Caco-2 (cell line): ENCODE results near the gene ATP8B1. TPM values are rescaled to one million over a fixed set of nuclear protein-coding genes. Genes with fewer than 3 reads are reported as not detected.

Experiments used
- BruUV-seq: library from RNA; stranded (reverse); fragments of 400-500 nt; replicated peaks from 2 replicates; lab custom pipeline; 2021; lab: Mats Ljungman, UMichigan
- CTCF ChIA-PET: fragments of 300-600 bp; sonication (Branson Sonifier 250); formaldehyde crosslinking; loops from one replicate; lab custom pipeline; 2022; ENCODE audit warnings: antibody characterized with exemption; lab: Charles Lee
- POLR2A ChIA-PET: fragments of 300-600 bp; sonication (Branson Sonifier 250); formaldehyde crosslinking; loops from one replicate; lab custom pipeline; 2022; ENCODE audit warnings: antibody characterized with exemption; lab: Charles Lee
- DNase-seq, 2 experiments: peaks; one replicate each; pipeline versions ENCODE4 v3.0.0 to v3.0.0-alpha.2; 2020 to 2022
- H3K27me3 ChIP-seq: replicated peaks from 2 replicates; pipeline ENCODE4 v1.6.0; 2011; ENCODE audit warnings: low read length; ENCODE audit not compliant: control insufficient read depth, insufficient read depth
- H3K36me3 ChIP-seq: 2 replicates; pipeline ENCODE4 v1.5.1; 2011; ENCODE audit warnings: low read length; ENCODE audit not compliant: control insufficient read depth, insufficient read depth
- H3K4me1 ChIP-seq: fragments of 250-450 bp; sonication (Bioruptor Pico); 2 replicates; pipeline ENCODE4 v1.5.1; 2020; ENCODE audit warnings: mild to moderate bottlenecking
- H3K4me3 ChIP-seq: 2 replicates; pipeline ENCODE4 v1.5.1; 2011; ENCODE audit warnings: low read depth, mild to moderate bottlenecking, control low read depth, low read length
- H3K9me3 ChIP-seq: fragments of 250-450 bp; sonication (Bioruptor Pico); 2 replicates; pipeline ENCODE4 v1.5.1; 2020; ENCODE audit warnings: mild to moderate bottlenecking, moderate library complexity
- H3K27ac Mint-ChIP-seq: one replicate; pipeline ENCODE4 v1.8.0; 2022; ENCODE audit warnings: mixed read lengths; ENCODE audit not compliant: unreplicated experiment
- H3K27me3 Mint-ChIP-seq: one replicate; pipeline ENCODE4 v1.8.0; 2022; ENCODE audit warnings: mixed read lengths; ENCODE audit not compliant: insufficient read depth, unreplicated experiment
- H3K36me3 Mint-ChIP-seq: one replicate; pipeline ENCODE4 v1.8.0; 2022; ENCODE audit warnings: mild to moderate bottlenecking, mixed read lengths; ENCODE audit not compliant: insufficient read depth, unreplicated experiment
- H3K4me1 Mint-ChIP-seq: one replicate; pipeline ENCODE4 v1.8.0; 2022; ENCODE audit warnings: low read depth, mixed read lengths; ENCODE audit not compliant: unreplicated experiment
- H3K4me3 Mint-ChIP-seq: one replicate; pipeline ENCODE4 v1.8.0; 2022; ENCODE audit warnings: mild to moderate bottlenecking, moderate library complexity, mixed read lengths; ENCODE audit not compliant: unreplicated experiment
- H3K9me3 Mint-ChIP-seq: one replicate; pipeline ENCODE4 v1.8.0; 2022; ENCODE audit warnings: mixed read lengths; ENCODE audit not compliant: unreplicated experiment
- intact Hi-C: fragments of 100-400 bp; cut with micrococcal nuclease; formaldehyde crosslinking; loops from one replicate; pipeline ENCODE4 v1.10.0; 2022; ENCODE audit not compliant: unreplicated experiment
- total RNA-seq: library from RNA; stranded (reverse); gene quantifications from 2 replicates; pipeline ENCODE4 v1.2.3, GENCODE V29; 2022
- TF ChIP-seq, protein P1 (sequence below), 2 experiments: fragments of 200-600 bp in 1 of 2; IDR thresholded peaks; 1 replicate in 1 of 2; 2 replicates in 1 of 2; pipeline versions ENCODE4 v1.5.1 to v1.8.0; 2011 to 2022; ENCODE audit warnings: antibody characterized with exemption in 1 of 2, control low read depth in 1 of 2, inconsistent platforms in 1 of 2, low read depth in 1 of 2, low read length in 1 of 2, mild to moderate bottlenecking in 1 of 2, moderate library complexity in 1 of 2; ENCODE audit not compliant: insufficient read depth in 1 of 2, severe bottlenecking in 1 of 2, unreplicated experiment in 1 of 2

The ATP8B1 gene
- total RNA-seq, 1 experiment from 2014 or later = 31.6 TPM

DNA sequence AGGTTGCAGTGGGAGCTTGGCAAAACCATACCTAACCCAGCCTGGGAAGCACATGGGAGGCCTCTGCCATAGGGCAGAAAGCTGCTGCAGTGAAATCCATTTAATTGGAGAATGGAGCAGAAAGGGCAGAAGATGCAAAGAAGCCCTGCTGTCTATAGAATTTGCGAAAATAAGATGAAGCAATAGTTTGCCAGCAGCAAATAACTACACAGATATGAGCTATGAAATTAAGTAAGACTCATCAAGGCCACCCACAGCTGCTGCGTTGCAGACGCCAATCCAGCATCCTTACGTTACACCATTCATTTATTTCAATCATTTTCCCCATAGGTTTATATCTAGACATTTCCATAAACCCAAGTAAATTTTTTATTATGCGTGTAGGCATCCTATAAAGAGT is 21.1 kb downstream of the ATP8B1 start:
- ChIA-PET CTCF (no interaction called here), POLR2A (no interaction called here)
- Mint-ChIP-seq H3K4me3 (no peak overlapping the region), H3K27me3 (no peaks in the 10 kb centered on the region), H3K27ac (no peak overlapping the region), H3K36me3 (peaks cover 20% of the 10 kb centered on the region), H3K9me3 (no peaks in the 10 kb centered on the region), H3K4me1 (peaks cover 9% of the 10 kb centered on the region)
- Histone ChIP-seq H3K4me1 (peaks cover 6% of the 10 kb centered on the region; the same call in 1 of the 2 replicates), H3K36me3 (no peaks in the 10 kb centered on the region), H3K27me3 (no peaks in the 10 kb centered on the region), H3K4me3 (no peak overlapping the region), H3K9me3 (no peaks in the 10 kb centered on the region)
- intact Hi-C loops = no loop called here
- TF ChIP-seq, protein P1, sequence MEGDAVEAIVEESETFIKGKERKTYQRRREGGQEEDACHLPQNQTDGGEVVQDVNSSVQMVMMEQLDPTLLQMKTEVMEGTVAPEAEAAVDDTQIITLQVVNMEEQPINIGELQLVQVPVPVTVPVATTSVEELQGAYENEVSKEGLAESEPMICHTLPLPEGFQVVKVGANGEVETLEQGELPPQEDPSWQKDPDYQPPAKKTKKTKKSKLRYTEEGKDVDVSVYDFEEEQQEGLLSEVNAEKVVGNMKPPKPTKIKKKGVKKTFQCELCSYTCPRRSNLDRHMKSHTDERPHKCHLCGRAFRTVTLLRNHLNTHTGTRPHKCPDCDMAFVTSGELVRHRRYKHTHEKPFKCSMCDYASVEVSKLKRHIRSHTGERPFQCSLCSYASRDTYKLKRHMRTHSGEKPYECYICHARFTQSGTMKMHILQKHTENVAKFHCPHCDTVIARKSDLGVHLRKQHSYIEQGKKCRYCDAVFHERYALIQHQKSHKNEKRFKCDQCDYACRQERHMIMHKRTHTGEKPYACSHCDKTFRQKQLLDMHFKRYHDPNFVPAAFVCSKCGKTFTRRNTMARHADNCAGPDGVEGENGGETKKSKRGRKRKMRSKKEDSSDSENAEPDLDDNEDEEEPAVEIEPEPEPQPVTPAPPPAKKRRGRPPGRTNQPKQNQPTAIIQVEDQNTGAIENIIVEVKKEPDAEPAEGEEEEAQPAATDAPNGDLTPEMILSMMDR (IDR thresholded peaks at IDR 0.05; ENCODE audit: insufficient read depth in 1 of 2, low read depth in 1 of 2, low read length in 1 of 2, severe bottlenecking in 1 of 2, unreplicated experiment in 1 of 2) = no peak
- no TSS peak for BruUV-seq
- no peak for DNase-seq

DNA sequence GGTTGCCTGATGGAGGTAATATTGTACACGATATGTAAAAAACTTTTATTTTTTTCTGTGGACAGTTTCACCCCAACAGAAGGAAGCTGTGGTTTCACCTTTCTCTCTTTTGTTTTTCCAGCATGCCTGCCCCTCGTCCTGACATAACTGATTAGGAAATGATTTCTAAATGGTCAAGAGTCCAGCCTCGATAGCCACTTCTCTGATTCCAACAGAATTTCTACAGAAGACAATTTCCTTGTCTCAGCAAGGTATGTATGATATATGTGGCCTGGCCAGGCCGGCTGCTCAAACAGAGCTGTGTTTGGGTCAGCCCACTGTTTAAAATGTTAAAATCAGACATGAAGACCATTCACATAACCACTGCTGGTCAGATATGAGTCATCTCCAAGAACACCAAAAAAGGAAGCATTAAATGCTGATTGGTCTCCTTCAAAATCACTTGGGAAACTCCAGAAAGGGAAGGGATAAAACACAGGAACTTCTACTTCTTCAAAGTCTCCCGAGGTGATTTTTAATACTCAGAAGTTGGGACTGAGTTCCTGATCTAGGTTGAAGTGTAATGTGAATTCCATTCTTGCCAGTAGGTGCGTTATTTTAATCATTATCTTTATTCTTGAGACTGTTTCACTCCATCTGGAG is 22.3 kb downstream of the ATP8B1 start:
- Mint-ChIP-seq H3K36me3 (peaks cover 20% of the 10 kb centered on the region), H3K27ac (no peak overlapping the region), H3K27me3 (no peaks in the 10 kb centered on the region), H3K4me3 (no peak overlapping the region), H3K9me3 (no peaks in the 10 kb centered on the region), H3K4me1 (peaks cover 9% of the 10 kb centered on the region)
- ChIA-PET POLR2A (no interaction called here), CTCF (no interaction called here)
- Histone ChIP-seq H3K4me3 (no peak overlapping the region), H3K36me3 (no peaks in the 10 kb centered on the region), H3K27me3 (no peaks in the 10 kb centered on the region), H3K4me1 (peaks cover 6% of the 10 kb centered on the region; the same call in 1 of the 2 replicates), H3K9me3 (no peaks in the 10 kb centered on the region)
- no peak for DNase-seq
- intact Hi-C loops = no loop called here
- BruUV-seq = no TSS peak
- TF ChIP-seq, protein P1 (IDR thresholded peaks at IDR 0.05; ENCODE audit: insufficient read depth in 1 of 2, low read depth in 1 of 2, low read length in 1 of 2, severe bottlenecking in 1 of 2, unreplicated experiment in 1 of 2) = no peak

DNA sequence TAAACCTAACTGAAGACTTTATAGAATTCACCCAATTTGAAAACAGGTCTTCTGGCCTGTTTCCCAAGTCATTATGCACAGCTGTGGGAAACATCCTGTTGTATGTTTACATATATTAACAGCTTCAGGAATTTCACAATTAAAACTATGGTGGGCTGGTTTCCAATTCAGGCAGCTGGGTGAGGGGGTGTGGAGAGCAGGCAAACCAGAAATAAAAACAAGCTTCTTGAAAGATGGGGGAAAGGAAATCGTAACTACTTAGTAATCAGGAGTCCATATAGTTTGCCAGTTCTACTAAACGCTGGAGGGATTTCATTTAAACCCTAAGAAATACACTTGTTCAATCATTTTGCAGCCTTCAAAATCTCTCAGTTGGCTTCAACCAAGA is 22.8 kb downstream of the ATP8B1 start:
- H3K27me3 Mint-ChIP-seq = no peaks in the 10 kb centered on the region
- BruUV-seq = TSS peak; percentile 15

More for the DNA sequence above, 22.8 kb downstream of the ATP8B1 start:
- Histone ChIP-seq H3K9me3 (no peaks in the 10 kb centered on the region), H3K27me3 (no peaks in the 10 kb centered on the region), H3K4me1 (peaks cover 6% of the 10 kb centered on the region; the same call in 1 of the 2 replicates), H3K36me3 (no peaks in the 10 kb centered on the region), H3K4me3 (no peak overlapping the region)
- Mint-ChIP-seq H3K27ac (no peak overlapping the region), H3K4me1 (peaks cover 9% of the 10 kb centered on the region), H3K4me3 (no peak overlapping the region), H3K9me3 (no peaks in the 10 kb centered on the region), H3K36me3 (peaks cover 20% of the 10 kb centered on the region)
- ChIA-PET CTCF (no interaction called here), POLR2A (no interaction called here)
- DNase-seq = no peak
- intact Hi-C loops = no loop called here
- TF ChIP-seq, protein P1 (IDR thresholded peaks at IDR 0.05; ENCODE audit: insufficient read depth in 1 of 2, low read depth in 1 of 2, low read length in 1 of 2, severe bottlenecking in 1 of 2, unreplicated experiment in 1 of 2) = no peak
